ACC112 (cell line): ENCODE data around the gene TCF7L2.

ENCODE experiments used
- H2AFZ ChIP-seq: fragments of 200-600 bp; sonication (generic); one replicate; pipeline ENCODE4 v1.6.0; 2017; ENCODE audit warnings: antibody characterized with exemption, low read length; ENCODE audit not compliant: unreplicated experiment
- H3K27ac ChIP-seq: fragments of 200-600 bp; sonication (generic); 2 replicates; pipeline ENCODE4 v1.5.1; 2014; ENCODE audit warnings: low read depth, mild to moderate bottlenecking, antibody characterized with exemption, low read length, moderate library complexity
- H3K27me3 ChIP-seq: fragments of 200-600 bp; sonication (generic); 2 replicates; pipeline ENCODE4 v1.6.1; 2014; ENCODE audit warnings: mild to moderate bottlenecking, antibody characterized with exemption, low read length, moderate library complexity, mixed read lengths; ENCODE audit not compliant: insufficient read depth
- H3K36me3 ChIP-seq: fragments of 200-600 bp; sonication (generic); 2 replicates; pipeline ENCODE4 v1.6.1; 2016; ENCODE audit warnings: mild to moderate bottlenecking, antibody characterized with exemption, low read length, moderate library complexity, mixed read lengths; ENCODE audit not compliant: insufficient read depth
- H3K4me1 ChIP-seq: fragments of 200-600 bp; sonication (generic); one replicate; pipeline ENCODE4 v1.6.1; 2016; ENCODE audit warnings: low read length, mixed read lengths; ENCODE audit not compliant: insufficient read depth, unreplicated experiment, control insufficient read depth
- H3K4me3 ChIP-seq: fragments of 200-600 bp; sonication (generic); 2 replicates; pipeline ENCODE4 v1.5.1; 2014; ENCODE audit warnings: mild to moderate bottlenecking, low read depth, low read length
- H3K79me2 ChIP-seq: fragments of 200-600 bp; sonication (generic); one replicate; pipeline ENCODE4 v1.6.0; 2016; ENCODE audit warnings: low read length; ENCODE audit not compliant: control insufficient read depth, unreplicated experiment, insufficient read depth

The TCF7L2 gene

GRCh38 chr10:113045147-113046055 lies 95.4 kb downstream of the TCF7L2 start:
- Histone ChIP-seq H3K79me2 (peaks cover 61% of the 10 kb centered on the region), H3K27ac (peak overlapping the region; percentile 87), H3K4me3 (peak overlapping the region; percentile 2; the same call in 1 of the 2 replicates), H3K4me1 (peaks cover 60% of the 10 kb centered on the region), H2AFZ (no peak overlapping the region), H3K27me3 (no peaks in the 10 kb centered on the region), H3K36me3 (0 out of 2 replicates have a peak, but pooled peaks cover 6% of the 10 kb centered on the region)

DNA sequence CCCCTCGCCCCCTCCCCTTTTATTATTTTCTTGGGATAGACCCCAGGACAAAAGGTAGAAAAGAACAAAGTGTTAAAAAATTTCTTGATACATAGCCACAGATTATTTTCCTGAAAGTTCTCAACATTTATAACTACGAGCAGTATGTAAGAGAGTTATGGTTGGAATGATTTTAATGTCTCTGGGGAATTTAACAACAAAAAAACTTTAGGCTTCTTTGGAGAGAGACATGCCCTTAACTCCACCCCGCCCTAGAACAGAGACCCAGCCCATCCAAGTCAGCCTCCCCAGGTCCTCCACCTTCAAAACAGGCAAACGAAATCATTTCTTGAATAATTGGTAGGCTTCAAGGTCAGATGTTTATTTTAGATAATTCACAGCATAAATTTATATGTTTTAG lies 97.1 kb downstream of the TCF7L2 start:
- peaks cover 64% of the 10 kb centered on the region for H3K4me1 ChIP-seq
- H3K4me3 ChIP-seq = no peak overlapping the region
- H2AFZ ChIP-seq = no peak overlapping the region
- H3K79me2 ChIP-seq = peaks cover 63% of the 10 kb centered on the region
- 0 out of 2 replicates have a peak, but pooled peaks cover 3% of the 10 kb centered on the region for H3K36me3 ChIP-seq
- H3K27ac ChIP-seq = peak overlapping the region; percentile 87
- no peaks in the 10 kb centered on the region for H3K27me3 ChIP-seq

GRCh38 chr10:113047605-113047962 lies 97.5 kb downstream of the TCF7L2 start:
- H3K27me3 ChIP-seq = no peaks in the 10 kb centered on the region
- H3K4me3 ChIP-seq = no peak overlapping the region
- H3K27ac ChIP-seq = peak overlapping the region; percentile 87
- peaks cover 64% of the 10 kb centered on the region for H3K4me1 ChIP-seq
- 0 out of 2 replicates have a peak, but pooled peaks cover 3% of the 10 kb centered on the region for H3K36me3 ChIP-seq
- H3K79me2 ChIP-seq = peaks cover 66% of the 10 kb centered on the region
- no peak overlapping the region for H2AFZ ChIP-seq

GRCh38 chr10:113047963-113048781 lies 98.1 kb downstream of the TCF7L2 start:
- Histone ChIP-seq H2AFZ (no peak overlapping the region), H3K27ac (peak overlapping the region; percentile 87), H3K79me2 (peaks cover 70% of the 10 kb centered on the region), H3K27me3 (no peaks in the 10 kb centered on the region), H3K4me3 (no peak overlapping the region), H3K36me3 (0 out of 2 replicates have a peak, but pooled peaks cover 1% of the 10 kb centered on the region), H3K4me1 (peaks cover 61% of the 10 kb centered on the region)

DNA sequence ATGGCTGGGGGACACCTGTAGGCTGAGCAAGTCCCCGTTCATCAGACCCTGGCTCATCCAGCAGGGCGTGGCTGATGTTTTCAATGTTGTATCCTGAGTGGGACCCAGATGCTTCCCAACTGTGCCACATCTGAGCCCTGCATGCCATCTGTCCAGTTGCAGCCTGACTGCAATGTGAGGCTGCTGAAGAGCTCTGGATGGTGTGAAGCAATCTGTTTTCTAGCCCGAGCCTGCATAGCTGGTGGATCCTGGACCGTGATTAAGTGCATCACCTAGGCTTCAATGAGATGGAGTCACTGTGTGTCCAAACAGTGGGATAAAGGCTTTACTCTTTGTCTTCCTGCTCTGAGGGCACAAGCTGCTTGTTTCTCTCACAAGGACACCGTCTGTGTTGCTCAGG lies 99.8 kb downstream of the TCF7L2 start:
- H3K79me2 ChIP-seq = peaks cover 62% of the 10 kb centered on the region
- H3K36me3 ChIP-seq = no peaks in the 10 kb centered on the region
- peaks cover 68% of the 10 kb centered on the region for H3K4me1 ChIP-seq
- no peak overlapping the region for H2AFZ ChIP-seq
- H3K4me3 ChIP-seq = no peak overlapping the region
- H3K27me3 ChIP-seq = no peaks in the 10 kb centered on the region
- no peak overlapping the region for H3K27ac ChIP-seq

GRCh38 chr10:113052076-113052830 lies 102.2 kb downstream of the TCF7L2 start:
- Histone ChIP-seq H2AFZ (no peak overlapping the region), H3K4me3 (no peak overlapping the region), H3K27ac (no peak overlapping the region), H3K27me3 (no peaks in the 10 kb centered on the region), H3K36me3 (no peaks in the 10 kb centered on the region), H3K79me2 (peaks cover 55% of the 10 kb centered on the region), H3K4me1 (peaks cover 64% of the 10 kb centered on the region)

- Histone ChIP-seq H3K4me3 (no peak overlapping the region), H2AFZ (no peak overlapping the region), H3K27ac (no peak overlapping the region), H3K36me3 (no peaks in the 10 kb centered on the region), H3K4me1 (peaks cover 63% of the 10 kb centered on the region), H3K79me2 (peaks cover 48% of the 10 kb centered on the region), H3K27me3 (no peaks in the 10 kb centered on the region)
Measured at GRCh38 chr10:113053091-113053490, 103.0 kb downstream of the TCF7L2 start.

DNA sequence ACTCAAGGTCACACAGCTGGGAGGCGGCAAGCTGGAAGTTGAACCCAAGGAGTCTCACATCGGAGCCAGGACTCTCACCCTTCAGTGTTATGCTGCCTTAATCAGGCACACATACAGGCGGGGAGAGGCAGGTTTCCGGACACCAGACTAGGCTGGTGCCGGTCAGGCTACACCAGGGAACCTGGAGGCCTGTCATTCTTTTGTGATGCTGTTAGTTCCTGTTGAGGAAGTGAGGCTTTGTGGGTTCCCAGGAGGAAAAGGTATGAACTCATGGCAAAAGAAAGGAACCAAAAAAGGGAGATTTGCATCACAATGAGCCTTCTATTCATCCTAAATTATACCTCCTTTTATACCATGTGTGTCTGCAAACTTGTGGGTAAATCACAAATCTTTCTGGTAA lies 103.8 kb downstream of the TCF7L2 start:
- Histone ChIP-seq H3K4me1 (peaks cover 69% of the 10 kb centered on the region), H3K27ac (no peak overlapping the region), H2AFZ (no peak overlapping the region), H3K79me2 (peaks cover 40% of the 10 kb centered on the region), H3K36me3 (no peaks in the 10 kb centered on the region), H3K27me3 (no peaks in the 10 kb centered on the region), H3K4me3 (no peak overlapping the region)

DNA sequence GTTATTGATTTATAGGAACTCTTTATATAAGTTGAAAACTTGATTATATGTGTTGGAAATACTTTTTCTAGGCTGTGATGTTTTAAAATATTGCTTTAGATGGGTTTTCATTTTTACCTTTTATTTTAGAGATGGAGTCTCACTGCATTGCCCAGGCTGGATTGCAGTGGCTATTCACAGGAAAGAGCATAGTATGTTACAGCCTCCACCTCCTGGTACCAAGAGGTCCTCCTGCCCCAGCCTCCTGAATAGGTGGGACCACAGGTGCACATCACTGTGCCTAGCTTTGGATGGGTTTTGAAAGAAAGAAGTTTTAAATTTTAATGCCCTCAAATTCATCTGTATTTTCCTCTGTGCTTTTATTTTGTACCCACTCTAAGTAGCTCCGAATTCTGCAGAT lies 105.4 kb downstream of the TCF7L2 start:
- H3K36me3 ChIP-seq = no peaks in the 10 kb centered on the region
- H3K27ac ChIP-seq = peak overlapping the region; percentile 97
- no peak overlapping the region for H3K4me3 ChIP-seq
- no peak overlapping the region for H2AFZ ChIP-seq
- peaks cover 39% of the 10 kb centered on the region for H3K79me2 ChIP-seq
- H3K4me1 ChIP-seq = peaks cover 80% of the 10 kb centered on the region
- H3K27me3 ChIP-seq = no peaks in the 10 kb centered on the region

- peak overlapping the region; percentile 97 for H3K27ac ChIP-seq
- H3K79me2 ChIP-seq = peaks cover 43% of the 10 kb centered on the region
Measured at GRCh38 chr10:113056030-113056429, 106.0 kb downstream of the TCF7L2 start.

More at GRCh38 chr10:113056030-113056429, 106.0 kb downstream of the TCF7L2 start:
- H3K4me3 ChIP-seq = peak overlapping the region; percentile 45
- no peaks in the 10 kb centered on the region for H3K27me3 ChIP-seq
- H3K36me3 ChIP-seq = no peaks in the 10 kb centered on the region
- H3K4me1 ChIP-seq = peaks cover 81% of the 10 kb centered on the region
- H2AFZ ChIP-seq = no peak overlapping the region
